IPS DF 6.9 (cell line): ENCODE results near the gene ALKBH8.
"Not testable (repeated sequence)": the region's sequence is repeated elsewhere in the genome, so short reads cannot be mapped to it uniquely, and the experiment has no call there.

Source experiments
- DNase-seq: peaks from one replicate; pipeline ENCODE4 v3.0.0-alpha.2; 2013; ENCODE audit warnings: low read depth, low spot score
- H3K27ac ChIP-seq: one replicate; pipeline ENCODE4 v1.5.1; 2013; ENCODE audit warnings: low read length, control low read depth
- H3K27me3 ChIP-seq: 2 replicates; pipeline ENCODE4 v1.6.1; 2013; ENCODE audit warnings: mild to moderate bottlenecking, low read length; ENCODE audit not compliant: control insufficient read depth, insufficient read depth
- H3K36me3 ChIP-seq: 2 replicates; pipeline ENCODE4 v1.6.1; 2013; ENCODE audit warnings: low read length; ENCODE audit not compliant: control insufficient read depth, insufficient read depth
- H3K4me1 ChIP-seq: 2 replicates; pipeline ENCODE4 v1.6.1; 2013; ENCODE audit warnings: low read length; ENCODE audit not compliant: control insufficient read depth, insufficient read depth
- H3K4me3 ChIP-seq: 2 replicates; pipeline ENCODE4 v1.5.1; 2013; ENCODE audit warnings: mild to moderate bottlenecking, low read length
- H3K9me3 ChIP-seq: 2 replicates; pipeline ENCODE4 v1.6.1; 2013; ENCODE audit warnings: low read length, inconsistent platforms; ENCODE audit not compliant: control insufficient read depth, insufficient read depth
- WGBS: extraction: QIAGEN DNeasy Blood & Tissue Kit; methylation state at CpG from one replicate; pipeline ENCODE4 v1.1.7; 2013; ENCODE audit warnings: mixed read lengths, missing lambda C conversion rate; ENCODE audit not compliant: insufficient read length, insufficient coverage; 5-methylcytosine and 5-hydroxymethylcytosine counted together

Gene ALKBH8

GRCh38 chr11:107550304-107550703 is 15.2 kb downstream of the ALKBH8 start:
- no CpG with 5 or more reads among the region's 4 CpGs for WGBS
- no peak for DNase-seq
- H3K9me3 ChIP-seq, result no peaks in the 10 kb centered on the region

GRCh38 chr11:107549954-107550285 is 15.6 kb downstream of the ALKBH8 start:
- Histone ChIP-seq H3K36me3 (no peaks in the 10 kb centered on the region), H3K9me3 (no peaks in the 10 kb centered on the region), H3K4me1 (no peaks in the 10 kb centered on the region), H3K4me3 (no peak overlapping the region), H3K27ac (no peak overlapping the region), H3K27me3 (no peaks in the 10 kb centered on the region)
- no CpG with 5 or more reads among the region's 2 CpGs for WGBS
- DNase-seq, result no peak

More at GRCh38 chr11:107550304-107550703, 15.2 kb downstream of the ALKBH8 start:
- H3K36me3 ChIP-seq, result no peaks in the 10 kb centered on the region
- no peak overlapping the region for H3K4me3 ChIP-seq
- no peaks in the 10 kb centered on the region for H3K27me3 ChIP-seq
- H3K4me1 ChIP-seq, result no peaks in the 10 kb centered on the region
- no peak overlapping the region for H3K27ac ChIP-seq

GRCh38 chr11:107549253-107549953 is 16.1 kb downstream of the ALKBH8 start:
- no CpG with 5 or more reads among the region's 6 CpGs for WGBS
- DNase-seq, result no peak

GRCh38 chr11:107547961-107548360 is 17.6 kb downstream of the ALKBH8 start:
- Histone ChIP-seq H3K27ac (no peak overlapping the region), H3K36me3 (no peaks in the 10 kb centered on the region), H3K4me3 (no peak overlapping the region), H3K9me3 (no peaks in the 10 kb centered on the region), H3K4me1 (no peaks in the 10 kb centered on the region), H3K27me3 (no peaks in the 10 kb centered on the region)
- no CpG with 5 or more reads among the region's 4 CpGs for WGBS
- DNase-seq, result no peak

More at GRCh38 chr11:107549253-107549953, 16.1 kb downstream of the ALKBH8 start:
- no peaks in the 10 kb centered on the region for H3K4me1 ChIP-seq
- no peaks in the 10 kb centered on the region for H3K36me3 ChIP-seq
- H3K4me3 ChIP-seq, result no peak overlapping the region
- H3K27ac ChIP-seq, result no peak overlapping the region
- H3K9me3 ChIP-seq, result no peaks in the 10 kb centered on the region
- H3K27me3 ChIP-seq, result no peaks in the 10 kb centered on the region

- no peak for DNase-seq
- WGBS, result no CpG with 5 or more reads among the region's 1 CpG
- Histone ChIP-seq H3K4me1 (no peaks in the 10 kb centered on the region), H3K9me3 (no peaks in the 10 kb centered on the region), H3K4me3 (no peak overlapping the region), H3K27ac (no peak overlapping the region), H3K27me3 (no peaks in the 10 kb centered on the region), H3K36me3 (no peaks in the 10 kb centered on the region)
Observed at GRCh38 chr11:107545101-107545514, 20.4 kb downstream of the ALKBH8 start.

GRCh38 chr11:107538821-107539220 is 26.7 kb downstream of the ALKBH8 start:
- Histone ChIP-seq H3K4me1 (no peaks in the 10 kb centered on the region), H3K9me3 (no peaks in the 10 kb centered on the region), H3K27ac (no peak overlapping the region), H3K27me3 (no peaks in the 10 kb centered on the region), H3K36me3 (no peaks in the 10 kb centered on the region), H3K4me3 (no peak overlapping the region)
- WGBS, result no CpG with 5 or more reads among the region's 3 CpGs
- no peak for DNase-seq

- Histone ChIP-seq H3K27me3 (no peaks in the 10 kb centered on the region), H3K4me1 (no peaks in the 10 kb centered on the region), H3K27ac (no peak overlapping the region), H3K9me3 (no peaks in the 10 kb centered on the region), H3K36me3 (no peaks in the 10 kb centered on the region), H3K4me3 (no peak overlapping the region)
- no peak for DNase-seq
Observed at GRCh38 chr11:107538239-107538638, 27.3 kb downstream of the ALKBH8 start.

GRCh38 chr11:107537155-107537554 is 28.4 kb downstream of the ALKBH8 start:
- not testable (repeated sequence) for H3K4me1 ChIP-seq, DNase-seq, H3K36me3 ChIP-seq, H3K27ac ChIP-seq, H3K4me3 ChIP-seq, H3K27me3 ChIP-seq, H3K9me3 ChIP-seq

- no peak overlapping the region for H3K27ac ChIP-seq
- no peak overlapping the region for H3K4me3 ChIP-seq
- H3K9me3 ChIP-seq, result no peaks in the 10 kb centered on the region
- H3K36me3 ChIP-seq, result no peaks in the 10 kb centered on the region; the same call in 1 of the 2 replicates
- WGBS, result no CpG with 5 or more reads among the region's 3 CpGs
- no peaks in the 10 kb centered on the region for H3K27me3 ChIP-seq
- no peak for DNase-seq
- no peaks in the 10 kb centered on the region for H3K4me1 ChIP-seq
Observed at GRCh38 chr11:107526197-107526596, 39.3 kb downstream of the ALKBH8 start.

- no peak overlapping the region for H3K27ac ChIP-seq
- no CpG with 5 or more reads among the region's 2 CpGs for WGBS
- H3K36me3 ChIP-seq, result no peaks in the 10 kb centered on the region
- no peaks in the 10 kb centered on the region for H3K27me3 ChIP-seq
- DNase-seq, result no peak
- no peaks in the 10 kb centered on the region for H3K9me3 ChIP-seq
- no peak overlapping the region for H3K4me3 ChIP-seq
- H3K4me1 ChIP-seq, result no peaks in the 10 kb centered on the region
Observed at GRCh38 chr11:107508858-107509244, 56.7 kb downstream of the ALKBH8 start.

- Histone ChIP-seq H3K27me3 (no peaks in the 10 kb centered on the region), H3K27ac (no peak overlapping the region), H3K36me3 (no peaks in the 10 kb centered on the region), H3K4me1 (no peaks in the 10 kb centered on the region), H3K4me3 (no peak overlapping the region), H3K9me3 (no peaks in the 10 kb centered on the region)
- WGBS, result no CpG with 5 or more reads among the region's 6 CpGs
- no peak for DNase-seq
Observed at GRCh38 chr11:107508201-107508857, 57.2 kb downstream of the ALKBH8 start.
